H9 (cell line): ENCODE measurements around the gene ORMDL1. TPM values are rescaled to one million over a fixed set of nuclear protein-coding genes. Genes with fewer than 3 reads are reported as not detected.

Experiments
- DNase-seq: peaks from one replicate; pipeline ENCODE4 v3.0.0-alpha.2; 2017
- H2AFZ ChIP-seq: one replicate; pipeline ENCODE4 v1.6.1; 2013; ENCODE audit warnings: mild to moderate bottlenecking, low read length, control low read depth, moderate library complexity
- H2AK5ac ChIP-seq: 2 replicates; pipeline ENCODE4 v1.6.1; 2013; ENCODE audit warnings: low read length, control low read depth, mixed read lengths; ENCODE audit not compliant: insufficient read length
- H2BK120ac ChIP-seq: one replicate; pipeline ENCODE4 v1.6.1; 2013; ENCODE audit warnings: low read depth, mild to moderate bottlenecking, low read length, control low read depth, inconsistent platforms; ENCODE audit not compliant: poor library complexity, severe bottlenecking
- H2BK12ac ChIP-seq: 2 replicates; pipeline ENCODE4 v1.6.1; 2013; ENCODE audit warnings: low read length, control low read depth, mixed read lengths, low read depth; ENCODE audit not compliant: insufficient read length
- H2BK15ac ChIP-seq: 2 replicates; pipeline ENCODE4 v1.6.1; 2013; ENCODE audit warnings: low read depth, low read length, control low read depth
- H2BK20ac ChIP-seq: one replicate; pipeline ENCODE4 v1.6.1; 2013; ENCODE audit warnings: low read depth, mild to moderate bottlenecking, low read length, control low read depth, inconsistent platforms; ENCODE audit not compliant: poor library complexity, severe bottlenecking
- H2BK5ac ChIP-seq: 2 replicates; pipeline ENCODE4 v1.6.1; 2013; ENCODE audit warnings: low read length, control low read depth, mixed read lengths; ENCODE audit not compliant: insufficient read length
- H3K14ac ChIP-seq: 2 replicates; pipeline ENCODE4 v1.6.1; 2013; ENCODE audit warnings: low read length, control low read depth; ENCODE audit not compliant: insufficient read depth
- H3K18ac ChIP-seq: 2 replicates; pipeline ENCODE4 v1.6.1; 2013; ENCODE audit warnings: low read depth, mild to moderate bottlenecking, mixed read lengths, low read length, control low read depth; ENCODE audit not compliant: insufficient read length
- H3K23ac ChIP-seq: 2 replicates; pipeline ENCODE4 v1.6.1; 2013; ENCODE audit warnings: low read length, control low read depth, mixed read lengths, low read depth; ENCODE audit not compliant: insufficient read length
- H3K23me2 ChIP-seq: 2 replicates; pipeline ENCODE4 v1.6.1; 2013; ENCODE audit warnings: low read depth, mild to moderate bottlenecking, mixed read lengths, low read length, control low read depth; ENCODE audit not compliant: insufficient read length, poor library complexity, severe bottlenecking
- H3K27ac ChIP-seq: 2 replicates; pipeline ENCODE4 v1.5.1; 2013; ENCODE audit warnings: low read length, control low read depth, mixed read lengths, low read depth; ENCODE audit not compliant: insufficient read length
- H3K27me3 ChIP-seq: 2 replicates; pipeline ENCODE4 v1.6.1; 2013; ENCODE audit warnings: low read length, control low read depth, inconsistent platforms; ENCODE audit not compliant: insufficient read depth
- H3K4ac ChIP-seq: 2 replicates; pipeline ENCODE4 v1.6.1; 2013; ENCODE audit warnings: low read depth, mild to moderate bottlenecking, control low read depth, inconsistent platforms, low read length, moderate library complexity
- H3K4me1 ChIP-seq: 2 replicates; pipeline ENCODE4 v1.6.1; 2013; ENCODE audit warnings: low read length, control low read depth, inconsistent platforms; ENCODE audit not compliant: insufficient read depth
- H3K4me2 ChIP-seq: 2 replicates; pipeline ENCODE4 v1.6.1; 2013; ENCODE audit warnings: low read length, control low read depth, mixed read lengths; ENCODE audit not compliant: insufficient read length, insufficient read depth
- H3K56ac ChIP-seq: 2 replicates; pipeline ENCODE4 v1.6.1; 2013; ENCODE audit warnings: low read depth, mild to moderate bottlenecking, mixed read lengths, low read length, control low read depth; ENCODE audit not compliant: insufficient read length
- H3K79me1 ChIP-seq: 2 replicates; pipeline ENCODE4 v1.6.1; 2013; ENCODE audit warnings: low read depth, mild to moderate bottlenecking, moderate library complexity, low read length, control low read depth, inconsistent platforms; ENCODE audit not compliant: insufficient read depth, poor library complexity, severe bottlenecking
- H3K79me2 ChIP-seq: 2 replicates; pipeline ENCODE4 v1.6.1; 2013; ENCODE audit warnings: low read length, control low read depth, inconsistent platforms; ENCODE audit not compliant: insufficient read depth
- H3K9ac ChIP-seq: 2 replicates; pipeline ENCODE4 v1.6.1; 2013; ENCODE audit warnings: low read length, control low read depth, mixed read lengths; ENCODE audit not compliant: insufficient read length; ENCODE audit errors: extremely low read depth
- H3K9me3 ChIP-seq: one replicate; pipeline ENCODE4 v1.6.1; 2013; ENCODE audit warnings: low read depth, low read length, inconsistent platforms; ENCODE audit not compliant: control insufficient read depth
- H3T11ph ChIP-seq: one replicate; pipeline ENCODE4 v1.6.1; 2013; ENCODE audit warnings: mild to moderate bottlenecking, low read length, control low read depth, inconsistent platforms
- H4K20me1 ChIP-seq: one replicate; pipeline ENCODE4 v1.6.1; 2013; ENCODE audit not compliant: control insufficient read depth, insufficient read length, insufficient read depth
- H4K5ac ChIP-seq: 2 replicates; pipeline ENCODE4 v1.6.1; 2013; ENCODE audit warnings: low read depth, mild to moderate bottlenecking, mixed read lengths, low read length, control low read depth; ENCODE audit not compliant: insufficient read length
- H4K8ac ChIP-seq: replicated peaks from 2 replicates; pipeline ENCODE4 v1.6.1; 2013; ENCODE audit warnings: low read length, control low read depth, mixed read lengths, low read depth; ENCODE audit not compliant: insufficient read length
- H4K91ac ChIP-seq: 2 replicates; pipeline ENCODE4 v1.6.1; 2013; ENCODE audit warnings: low read depth, mild to moderate bottlenecking, moderate library complexity, mixed read lengths, low read length, control low read depth; ENCODE audit not compliant: insufficient read length
- H3K27ac Mint-ChIP-seq, 3 experiments: 2 replicates in 2 of 3; 3 replicates in 1 of 3; pipeline ENCODE4 v1.8.0; 2020 to 2021; ENCODE audit warnings: mixed read lengths in 3 of 3, mild to moderate bottlenecking in 1 of 3, moderate library complexity in 1 of 3
- H3K27me3 Mint-ChIP-seq: 2 replicates; pipeline ENCODE4 v1.8.0; 2021; ENCODE audit warnings: low read depth, mild to moderate bottlenecking, moderate library complexity, mixed read lengths
- H3K36me3 Mint-ChIP-seq, 3 experiments: 2 replicates in 2 of 3; 3 replicates in 1 of 3; pipeline ENCODE4 v1.8.0; 2020 to 2021; ENCODE audit warnings: low read depth in 3 of 3, mixed read lengths in 3 of 3; ENCODE audit not compliant: insufficient read depth in 1 of 3
- H3K4me1 Mint-ChIP-seq, 2 experiments: 2 replicates each; pipeline ENCODE4 v1.8.0; 2020; ENCODE audit warnings: mixed read lengths in 2 of 2
- H3K4me3 Mint-ChIP-seq, 2 experiments: 2 replicates in 1 of 2; 3 replicates in 1 of 2; pipeline ENCODE4 v1.8.0; 2020 to 2021; ENCODE audit warnings: mild to moderate bottlenecking in 2 of 2, mixed read lengths in 2 of 2, moderate library complexity in 1 of 2
- H3K9me3 Mint-ChIP-seq, 2 experiments: 2 replicates in 1 of 2; 3 replicates in 1 of 2; pipeline ENCODE4 v1.8.0; 2020; ENCODE audit warnings: mild to moderate bottlenecking in 2 of 2, mixed read lengths in 2 of 2, moderate library complexity in 1 of 2
- CTCF ChIP-seq: fragments of 200-600 bp; sonication (generic); conservative IDR thresholded peaks from 3 replicates; pipeline ENCODE4 v1.8.0; 2021; ENCODE audit warnings: antibody characterized with exemption, mild to moderate bottlenecking
- WGBS: extraction: QIAGEN DNeasy Blood & Tissue Kit; methylation state at CpG from one replicate; pipeline ENCODE4 v1.1.7; 2013; ENCODE audit warnings: missing lambda C conversion rate, low lambda C conversion rate, mixed read lengths; ENCODE audit not compliant: insufficient read length; ENCODE audit errors: extremely low coverage; 5-methylcytosine and 5-hydroxymethylcytosine counted together
- total RNA-seq: library from RNA; stranded (reverse); gene quantifications from 2 replicates; pipeline ENCODE4 v1.2.1, GENCODE V29; 2021

The ORMDL1 gene
- total RNA-seq, 1 experiment from 2014 or later: 59.7 TPM

- Histone ChIP-seq H3T11ph (no peak overlapping the region), H3K9ac (no peak overlapping the region), H2BK12ac (no peak overlapping the region), H4K5ac (no peak overlapping the region), H3K18ac (no peak overlapping the region), H2BK15ac (no peak overlapping the region), H3K79me1 (no peaks in the 10 kb centered on the region), H3K23ac (no peak overlapping the region), H3K9me3 (no peaks in the 10 kb centered on the region), H3K4ac (no peak overlapping the region), H2BK20ac (no peak overlapping the region), H2BK120ac (no peak overlapping the region), H3K4me1 (no peaks in the 10 kb centered on the region), H2BK5ac (no peak overlapping the region), H3K4me2 (no peak overlapping the region), H4K20me1 (no peaks in the 10 kb centered on the region), H3K56ac (no peak overlapping the region), H2AK5ac (no peak overlapping the region), H3K27me3 (no peaks in the 10 kb centered on the region), H3K79me2 (no peaks in the 10 kb centered on the region), H3K14ac (no peak overlapping the region), H3K23me2 (no peaks in the 10 kb centered on the region), H2AFZ (no peak overlapping the region), H4K8ac (no peak overlapping the region), H4K91ac (no peak overlapping the region), H3K27ac (no peak overlapping the region)
- H3K9me3 Mint-ChIP-seq: no peaks in the 10 kb centered on the region
- TF ChIP-seq CTCF: no peak
- DNase-seq: no peak
- H3K4me1 Mint-ChIP-seq: no peaks in the 10 kb centered on the region
- no peak overlapping the region for H3K27ac Mint-ChIP-seq
- no peaks in the 10 kb centered on the region for H3K36me3 Mint-ChIP-seq
- no CpG with 5 or more reads among the region's 3 CpGs for WGBS
- no peak overlapping the region for H3K4me3 Mint-ChIP-seq
- no peaks in the 10 kb centered on the region for H3K27me3 Mint-ChIP-seq
Observed at GRCh38 chr2:189729430-189729829, 54.7 kb downstream of the ORMDL1 start.
